GM23338 (cell line): Measurements from ENCODE around the gene CRP. TPM values are rescaled to one million over a fixed set of nuclear protein-coding genes. Genes with fewer than 3 reads are reported as not detected.

Source experiments
- ATAC-seq: fragments of 200-7000 bp; cut with Tn5 transposase; 3 replicates; pipeline ENCODE4 v1.9.1; 2020
- DNase-seq: peaks from one replicate; pipeline ENCODE4 v3.0.0-alpha.2; 2015; ENCODE audit warnings: low spot score
- H2AFZ ChIP-seq: fragments of 200-600 bp; sonication (generic); 2 replicates; pipeline ENCODE4 v1.8.0; 2016; ENCODE audit warnings: antibody characterized with exemption, mild to moderate bottlenecking, moderate library complexity
- H3F3A ChIP-seq: fragments of 200-600 bp; sonication (generic); replicated peaks from 2 replicates; pipeline ENCODE4 v1.8.0; 2017; ENCODE audit warnings: antibody characterized with exemption, mixed run types, low read depth
- H3K27ac ChIP-seq: fragments of 200-600 bp; sonication (generic); 2 replicates; pipeline ENCODE4 v1.6.1; 2016; ENCODE audit warnings: low read depth
- H3K27me3 ChIP-seq: fragments of 200-600 bp; sonication (generic); 2 replicates; pipeline ENCODE4 v1.8.0; 2016; ENCODE audit warnings: mild to moderate bottlenecking, mixed run types, moderate library complexity; ENCODE audit not compliant: insufficient read depth
- H3K36me3 ChIP-seq: fragments of 200-600 bp; sonication (generic); 2 replicates; pipeline ENCODE4 v1.8.0; 2016; ENCODE audit warnings: mild to moderate bottlenecking; ENCODE audit not compliant: insufficient read depth
- H3K4me1 ChIP-seq: fragments of 200-600 bp; sonication (generic); 2 replicates; pipeline ENCODE4 v1.8.0; 2016; ENCODE audit warnings: mild to moderate bottlenecking, moderate library complexity; ENCODE audit not compliant: insufficient read depth
- H3K4me2 ChIP-seq: fragments of 200-600 bp; sonication (generic); 2 replicates; pipeline ENCODE4 v1.7.1; 2017; ENCODE audit warnings: mixed run types
- H3K4me3 ChIP-seq: fragments of 200-600 bp; sonication (generic); 2 replicates; pipeline ENCODE4 v1.6.1; 2016; ENCODE audit warnings: mixed run types
- H3K79me2 ChIP-seq: fragments of 200-600 bp; sonication (generic); replicated peaks from 2 replicates; pipeline ENCODE4 v1.8.0; 2017; ENCODE audit warnings: mild to moderate bottlenecking; ENCODE audit not compliant: insufficient read depth
- H3K9me2 ChIP-seq: fragments of 200-600 bp; sonication (generic); 2 replicates; pipeline ENCODE4 v1.8.0; 2017; ENCODE audit not compliant: insufficient read depth
- H4K20me1 ChIP-seq: fragments of 200-600 bp; sonication (generic); replicated peaks from 2 replicates; pipeline ENCODE4 v1.8.0; 2017; ENCODE audit warnings: mild to moderate bottlenecking; ENCODE audit not compliant: insufficient read depth
- H3K27ac Mint-ChIP-seq: 2 replicates; pipeline ENCODE4 v1.8.0; 2020; ENCODE audit warnings: inconsistent platforms, mild to moderate bottlenecking, moderate library complexity, mixed read lengths
- H3K27me3 Mint-ChIP-seq: 3 replicates; pipeline ENCODE4 v1.8.0; 2022; ENCODE audit warnings: low read depth, mild to moderate bottlenecking, moderate library complexity, mixed read lengths, inconsistent platforms; ENCODE audit not compliant: insufficient read depth, poor library complexity
- H3K36me3 Mint-ChIP-seq: 3 replicates; pipeline ENCODE4 v1.8.0; 2021; ENCODE audit warnings: low read depth, mild to moderate bottlenecking, inconsistent platforms, moderate library complexity, mixed read lengths
- H3K4me1 Mint-ChIP-seq: 3 replicates; pipeline ENCODE4 v1.8.0; 2020; ENCODE audit warnings: mild to moderate bottlenecking, inconsistent platforms, mixed read lengths
- H3K4me3 Mint-ChIP-seq: 3 replicates; pipeline ENCODE4 v1.8.0; 2021; ENCODE audit warnings: moderate library complexity, mild to moderate bottlenecking, inconsistent platforms, mixed read lengths
- H3K9me3 Mint-ChIP-seq: 3 replicates; pipeline ENCODE4 v1.8.0; 2020; ENCODE audit warnings: moderate library complexity, mild to moderate bottlenecking, inconsistent platforms, mixed read lengths
- CREB1 ChIP-seq: fragments of 250-450 bp; sonication (Bioruptor Pico); IDR thresholded peaks from 2 replicates; pipeline ENCODE4 v1.5.0; 2020; ENCODE audit warnings: low read depth, mild to moderate bottlenecking, moderate library complexity
- ETS1 ChIP-seq: IDR thresholded peaks from 2 replicates; pipeline ENCODE4 v1.6.1; 2016; ENCODE audit warnings: antibody characterized with exemption
- EZH2 ChIP-seq: fragments of 200-600 bp; sonication (generic); IDR thresholded peaks from one replicate; pipeline ENCODE4 v1.8.0; 2017; ENCODE audit warnings: antibody characterized with exemption, mild to moderate bottlenecking, low read depth; ENCODE audit not compliant: unreplicated experiment
- EZH2phosphoT487 ChIP-seq: fragments of 200-600 bp; sonication (generic); IDR thresholded peaks from one replicate; pipeline ENCODE4 v1.8.1; 2018; ENCODE audit warnings: antibody characterized with exemption; ENCODE audit not compliant: unreplicated experiment
- JUNB ChIP-seq: IDR thresholded peaks from one replicate; pipeline ENCODE4 v1.6.1; 2016; ENCODE audit warnings: antibody characterized with exemption; ENCODE audit not compliant: unreplicated experiment
- NANOG ChIP-seq: IDR thresholded peaks from 2 replicates; pipeline ENCODE4 v1.6.1; 2016; ENCODE audit warnings: antibody characterized with exemption, borderline replicate concordance
- REST ChIP-seq: IDR thresholded peaks from one replicate; pipeline ENCODE4 v1.6.1; 2018; ENCODE audit warnings: antibody characterized with exemption; ENCODE audit not compliant: unreplicated experiment
- STAT1 ChIP-seq: IDR thresholded peaks from one replicate; pipeline ENCODE4 v1.6.1; 2016; ENCODE audit warnings: antibody characterized with exemption; ENCODE audit not compliant: unreplicated experiment
- ZNF114 ChIP-seq: fragments of 250-450 bp; sonication (Bioruptor Pico); IDR thresholded peaks from 2 replicates; pipeline ENCODE4 v1.5.0; 2020; ENCODE audit warnings: mild to moderate bottlenecking, moderate library complexity
- ZNF462 ChIP-seq: fragments of 250-450 bp; sonication (Bioruptor Pico); IDR thresholded peaks from 2 replicates; pipeline ENCODE4 v1.5.0; 2020; ENCODE audit warnings: mild to moderate bottlenecking, moderate library complexity
- polyA plus RNA-seq: library from polyadenylated mRNA; unstranded; fragments of >200 nt; fragmentation: Nextera tagmentation; extraction: Ambion mirVana; gene quantifications from 2 replicates; pipeline ENCODE4 v1.2.1, GENCODE V29; 2016
- total RNA-seq: library from RNA; depleted of rRNA; stranded (reverse); fragments of >200 nt; shearing (Covaris generic); gene quantifications from 2 replicates; pipeline ENCODE4 v1.2.3, GENCODE V29; 2014

Gene CRP
- total and polyA plus RNA-seq, 2 experiments from 2014 or later, result not detected

- TF ChIP-seq ETS1 (no peak), NANOG (no peak), CREB1 (CRISPR knock-in tag) (no peak), REST (no peak), JUNB (no peak), EZH2phosphoT487 (no peak), EZH2 (no peak), STAT1 (no peak), ZNF114 (no peak)
These were observed 26.9 kb downstream of the CRP start (continued) for GRCh38 chr1:159687511-159687910.

GRCh38 chr1:159686599-159687299 lies 27.6 kb downstream of the CRP start:
- Histone ChIP-seq H3K79me2 (no peaks in the 10 kb centered on the region), H4K20me1 (no peaks in the 10 kb centered on the region), H3K4me3 (no peak overlapping the region), H3K27ac (no peak overlapping the region), H3K4me2 (no peak overlapping the region), H3K9me2 (peaks cover 4% of the 10 kb centered on the region; the same call in 1 of the 2 replicates), H2AFZ (no peak overlapping the region), H3K27me3 (no peaks in the 10 kb centered on the region), H3F3A (no peaks in the 10 kb centered on the region), H3K4me1 (no peaks in the 10 kb centered on the region), H3K36me3 (no peaks in the 10 kb centered on the region)
- H3K9me3 Mint-ChIP-seq, result no peaks in the 10 kb centered on the region; the same call in 2 of the 3 replicates
- no peak overlapping the region for H3K4me3 Mint-ChIP-seq
- no peak overlapping the region for H3K27ac Mint-ChIP-seq
- ATAC-seq (no peak), DNase-seq (no peak)
- H3K36me3 Mint-ChIP-seq, result no peaks in the 10 kb centered on the region
- H3K27me3 Mint-ChIP-seq, result peaks cover 2% of the 10 kb centered on the region
- TF ChIP-seq STAT1, result no peak
- no peaks in the 10 kb centered on the region for H3K4me1 Mint-ChIP-seq

- no peak for ATAC-seq
- Mint-ChIP-seq H3K27ac (no peak overlapping the region), H3K4me3 (no peak overlapping the region)
- TF ChIP-seq CREB1 (CRISPR knock-in tag), result no peak
- no peak for TF ChIP-seq ZNF462 (CRISPR knock-in tag)
These were observed 35.5 kb downstream of the CRP start for GRCh38 chr1:159678939-159679338.

More at GRCh38 chr1:159678939-159679338, 35.5 kb downstream of the CRP start:
- no peak overlapping the region for H3K4me2 ChIP-seq
- H3K4me3 ChIP-seq, result no peak overlapping the region
- H3K4me1 ChIP-seq, result no peaks in the 10 kb centered on the region
- Mint-ChIP-seq H3K27me3 (peaks cover 5% of the 10 kb centered on the region), H3K4me1 (no peaks in the 10 kb centered on the region), H3K36me3 (no peaks in the 10 kb centered on the region), H3K9me3 (no peaks in the 10 kb centered on the region; the same call in 2 of the 3 replicates)
- H3K27me3 ChIP-seq, result no peaks in the 10 kb centered on the region
- no peaks in the 10 kb centered on the region for H3K36me3 ChIP-seq
- no peaks in the 10 kb centered on the region for H3K9me2 ChIP-seq
- DNase-seq, result no peak
- H2AFZ ChIP-seq, result no peak overlapping the region
- H3K27ac ChIP-seq, result no peak overlapping the region
- no peaks in the 10 kb centered on the region for H4K20me1 ChIP-seq
- no peaks in the 10 kb centered on the region for H3K79me2 ChIP-seq
- H3F3A ChIP-seq, result no peaks in the 10 kb centered on the region
